H9 (cell line): ENCODE measurements around the gene METTL26. TPM values are rescaled to one million over a fixed set of nuclear protein-coding genes. Genes with fewer than 3 reads are reported as not detected.

Experiments used
- DNase-seq: peaks from one replicate; pipeline ENCODE4 v3.0.0-alpha.2; 2017
- H2AFZ ChIP-seq: one replicate; pipeline ENCODE4 v1.6.1; 2013; ENCODE audit warnings: mild to moderate bottlenecking, low read length, control low read depth, moderate library complexity
- H2AK5ac ChIP-seq: 2 replicates; pipeline ENCODE4 v1.6.1; 2013; ENCODE audit warnings: low read length, control low read depth, mixed read lengths; ENCODE audit not compliant: insufficient read length
- H2BK120ac ChIP-seq: one replicate; pipeline ENCODE4 v1.6.1; 2013; ENCODE audit warnings: low read depth, mild to moderate bottlenecking, low read length, control low read depth, inconsistent platforms; ENCODE audit not compliant: poor library complexity, severe bottlenecking
- H2BK12ac ChIP-seq: 2 replicates; pipeline ENCODE4 v1.6.1; 2013; ENCODE audit warnings: low read length, control low read depth, mixed read lengths, low read depth; ENCODE audit not compliant: insufficient read length
- H2BK15ac ChIP-seq: 2 replicates; pipeline ENCODE4 v1.6.1; 2013; ENCODE audit warnings: low read depth, low read length, control low read depth
- H2BK20ac ChIP-seq: one replicate; pipeline ENCODE4 v1.6.1; 2013; ENCODE audit warnings: low read depth, mild to moderate bottlenecking, low read length, control low read depth, inconsistent platforms; ENCODE audit not compliant: poor library complexity, severe bottlenecking
- H2BK5ac ChIP-seq: 2 replicates; pipeline ENCODE4 v1.6.1; 2013; ENCODE audit warnings: low read length, control low read depth, mixed read lengths; ENCODE audit not compliant: insufficient read length
- H3K14ac ChIP-seq: 2 replicates; pipeline ENCODE4 v1.6.1; 2013; ENCODE audit warnings: low read length, control low read depth; ENCODE audit not compliant: insufficient read depth
- H3K18ac ChIP-seq: 2 replicates; pipeline ENCODE4 v1.6.1; 2013; ENCODE audit warnings: low read depth, mild to moderate bottlenecking, mixed read lengths, low read length, control low read depth; ENCODE audit not compliant: insufficient read length
- H3K23ac ChIP-seq: 2 replicates; pipeline ENCODE4 v1.6.1; 2013; ENCODE audit warnings: low read length, control low read depth, mixed read lengths, low read depth; ENCODE audit not compliant: insufficient read length
- H3K23me2 ChIP-seq: 2 replicates; pipeline ENCODE4 v1.6.1; 2013; ENCODE audit warnings: low read depth, mild to moderate bottlenecking, mixed read lengths, low read length, control low read depth; ENCODE audit not compliant: insufficient read length, poor library complexity, severe bottlenecking
- H3K27ac ChIP-seq: 2 replicates; pipeline ENCODE4 v1.5.1; 2013; ENCODE audit warnings: low read length, control low read depth, mixed read lengths, low read depth; ENCODE audit not compliant: insufficient read length
- H3K27me3 ChIP-seq: 2 replicates; pipeline ENCODE4 v1.6.1; 2013; ENCODE audit warnings: low read length, control low read depth, inconsistent platforms; ENCODE audit not compliant: insufficient read depth
- H3K4ac ChIP-seq: 2 replicates; pipeline ENCODE4 v1.6.1; 2013; ENCODE audit warnings: low read depth, mild to moderate bottlenecking, control low read depth, inconsistent platforms, low read length, moderate library complexity
- H3K4me1 ChIP-seq: 2 replicates; pipeline ENCODE4 v1.6.1; 2013; ENCODE audit warnings: low read length, control low read depth, inconsistent platforms; ENCODE audit not compliant: insufficient read depth
- H3K4me2 ChIP-seq: 2 replicates; pipeline ENCODE4 v1.6.1; 2013; ENCODE audit warnings: low read length, control low read depth, mixed read lengths; ENCODE audit not compliant: insufficient read length, insufficient read depth
- H3K56ac ChIP-seq: 2 replicates; pipeline ENCODE4 v1.6.1; 2013; ENCODE audit warnings: low read depth, mild to moderate bottlenecking, mixed read lengths, low read length, control low read depth; ENCODE audit not compliant: insufficient read length
- H3K79me1 ChIP-seq: 2 replicates; pipeline ENCODE4 v1.6.1; 2013; ENCODE audit warnings: low read depth, mild to moderate bottlenecking, moderate library complexity, low read length, control low read depth, inconsistent platforms; ENCODE audit not compliant: insufficient read depth, poor library complexity, severe bottlenecking
- H3K79me2 ChIP-seq: 2 replicates; pipeline ENCODE4 v1.6.1; 2013; ENCODE audit warnings: low read length, control low read depth, inconsistent platforms; ENCODE audit not compliant: insufficient read depth
- H3K9ac ChIP-seq: 2 replicates; pipeline ENCODE4 v1.6.1; 2013; ENCODE audit warnings: low read length, control low read depth, mixed read lengths; ENCODE audit not compliant: insufficient read length; ENCODE audit errors: extremely low read depth
- H3K9me3 ChIP-seq: one replicate; pipeline ENCODE4 v1.6.1; 2013; ENCODE audit warnings: low read depth, low read length, inconsistent platforms; ENCODE audit not compliant: control insufficient read depth
- H3T11ph ChIP-seq: one replicate; pipeline ENCODE4 v1.6.1; 2013; ENCODE audit warnings: mild to moderate bottlenecking, low read length, control low read depth, inconsistent platforms
- H4K20me1 ChIP-seq: one replicate; pipeline ENCODE4 v1.6.1; 2013; ENCODE audit not compliant: control insufficient read depth, insufficient read length, insufficient read depth
- H4K5ac ChIP-seq: 2 replicates; pipeline ENCODE4 v1.6.1; 2013; ENCODE audit warnings: low read depth, mild to moderate bottlenecking, mixed read lengths, low read length, control low read depth; ENCODE audit not compliant: insufficient read length
- H4K8ac ChIP-seq: replicated peaks from 2 replicates; pipeline ENCODE4 v1.6.1; 2013; ENCODE audit warnings: low read length, control low read depth, mixed read lengths, low read depth; ENCODE audit not compliant: insufficient read length
- H4K91ac ChIP-seq: 2 replicates; pipeline ENCODE4 v1.6.1; 2013; ENCODE audit warnings: low read depth, mild to moderate bottlenecking, moderate library complexity, mixed read lengths, low read length, control low read depth; ENCODE audit not compliant: insufficient read length
- H3K27ac Mint-ChIP-seq, 3 experiments: 2 replicates in 2 of 3; 3 replicates in 1 of 3; pipeline ENCODE4 v1.8.0; 2020 to 2021; ENCODE audit warnings: mixed read lengths in 3 of 3, mild to moderate bottlenecking in 1 of 3, moderate library complexity in 1 of 3
- H3K27me3 Mint-ChIP-seq: 2 replicates; pipeline ENCODE4 v1.8.0; 2021; ENCODE audit warnings: low read depth, mild to moderate bottlenecking, moderate library complexity, mixed read lengths
- H3K36me3 Mint-ChIP-seq, 3 experiments: 2 replicates in 2 of 3; 3 replicates in 1 of 3; pipeline ENCODE4 v1.8.0; 2020 to 2021; ENCODE audit warnings: low read depth in 3 of 3, mixed read lengths in 3 of 3; ENCODE audit not compliant: insufficient read depth in 1 of 3
- H3K4me1 Mint-ChIP-seq, 2 experiments: 2 replicates each; pipeline ENCODE4 v1.8.0; 2020; ENCODE audit warnings: mixed read lengths in 2 of 2
- H3K4me3 Mint-ChIP-seq, 2 experiments: 2 replicates in 1 of 2; 3 replicates in 1 of 2; pipeline ENCODE4 v1.8.0; 2020 to 2021; ENCODE audit warnings: mild to moderate bottlenecking in 2 of 2, mixed read lengths in 2 of 2, moderate library complexity in 1 of 2
- H3K9me3 Mint-ChIP-seq, 2 experiments: 2 replicates in 1 of 2; 3 replicates in 1 of 2; pipeline ENCODE4 v1.8.0; 2020; ENCODE audit warnings: mild to moderate bottlenecking in 2 of 2, mixed read lengths in 2 of 2, moderate library complexity in 1 of 2
- CTCF ChIP-seq: fragments of 200-600 bp; sonication (generic); conservative IDR thresholded peaks from 3 replicates; pipeline ENCODE4 v1.8.0; 2021; ENCODE audit warnings: antibody characterized with exemption, mild to moderate bottlenecking
- WGBS: extraction: QIAGEN DNeasy Blood & Tissue Kit; methylation state at CpG from one replicate; pipeline ENCODE4 v1.1.7; 2013; ENCODE audit warnings: missing lambda C conversion rate, low lambda C conversion rate, mixed read lengths; ENCODE audit not compliant: insufficient read length; ENCODE audit errors: extremely low coverage; 5-methylcytosine and 5-hydroxymethylcytosine counted together
- total RNA-seq: library from RNA; stranded (reverse); gene quantifications from 2 replicates; pipeline ENCODE4 v1.2.1, GENCODE V29; 2021

Gene METTL26
- total RNA-seq, 1 experiment from 2014 or later: 108 TPM

- Histone ChIP-seq H3K79me2 (no peaks in the 10 kb centered on the region), H4K5ac (no peak within 1 kb of the TSS), H3K4me1 (no peaks in the 10 kb centered on the region), H3K4me2 (peak within 1 kb of the TSS; percentile 53), H3K23me2 (peaks cover 9% of the 10 kb centered on the region), H3K14ac (0 out of 2 replicates have a peak within 1 kb of the TSS, but pooled peaks have one; percentile 6), H3K4ac (no peak within 1 kb of the TSS), H2BK5ac (no peak within 1 kb of the TSS), H3K18ac (no peak within 1 kb of the TSS), H2BK12ac (no peak within 1 kb of the TSS), H3K79me1 (no peaks in the 10 kb centered on the region), H3T11ph (no peak within 1 kb of the TSS), H3K9ac (no peak within 1 kb of the TSS), H2BK120ac (no peak within 1 kb of the TSS), H2BK20ac (no peak within 1 kb of the TSS), H2BK15ac (no peak within 1 kb of the TSS), H2AFZ (no peak within 1 kb of the TSS), H3K23ac (no peak within 1 kb of the TSS), H3K56ac (no peak within 1 kb of the TSS), H4K8ac (no peak within 1 kb of the TSS), H3K9me3 (no peaks in the 10 kb centered on the region), H4K91ac (no peak within 1 kb of the TSS), H3K27ac (no peak within 1 kb of the TSS), H3K27me3 (no peaks in the 10 kb centered on the region), H2AK5ac (no peak within 1 kb of the TSS), H4K20me1 (no peaks in the 10 kb centered on the region)
- Mint-ChIP-seq H3K4me3 (peak within 1 kb of the TSS; percentile 69 to 79), H3K36me3 (peaks cover 8 to 18% (median 17%) of the 10 kb centered on the region in 3 experiments; a peak in 6 of 7 replicates), H3K9me3 (no peaks in the 10 kb centered on the region), H3K27me3 (peaks cover 3% of the 10 kb centered on the region; the same call in 1 of the 2 replicates), H3K4me1 (peaks cover 14 to 22% of the 10 kb centered on the region in 2 experiments), H3K27ac (peak within 1 kb of the TSS in 2 of 3 experiments; percentile 11 to 57; a peak in 2 of 7 replicates)
- no CpG with 5 or more reads among the region's 73 CpGs for WGBS
- DNase-seq: peak; percentile 83
- no peak for TF ChIP-seq CTCF
Measured at GRCh38 chr16:674968-675883, 39.1 kb upstream of the METTL26 start, which contains the start of gene RHBDL1. Gene RHBDL1 (plus strand): TSS chr16:675671. CDS start chr16:675791, 120 bp downstream.
